ENCODE measurements around the gene MAGIX. TPM values are rescaled to one million over a fixed set of nuclear protein-coding genes. Genes with fewer than 3 reads are reported as not detected.

MAGIX gene
- total and polyA plus RNA-seq, 5 donors: 9.0 to 16.6 (median 15.9) TPM

DNA sequence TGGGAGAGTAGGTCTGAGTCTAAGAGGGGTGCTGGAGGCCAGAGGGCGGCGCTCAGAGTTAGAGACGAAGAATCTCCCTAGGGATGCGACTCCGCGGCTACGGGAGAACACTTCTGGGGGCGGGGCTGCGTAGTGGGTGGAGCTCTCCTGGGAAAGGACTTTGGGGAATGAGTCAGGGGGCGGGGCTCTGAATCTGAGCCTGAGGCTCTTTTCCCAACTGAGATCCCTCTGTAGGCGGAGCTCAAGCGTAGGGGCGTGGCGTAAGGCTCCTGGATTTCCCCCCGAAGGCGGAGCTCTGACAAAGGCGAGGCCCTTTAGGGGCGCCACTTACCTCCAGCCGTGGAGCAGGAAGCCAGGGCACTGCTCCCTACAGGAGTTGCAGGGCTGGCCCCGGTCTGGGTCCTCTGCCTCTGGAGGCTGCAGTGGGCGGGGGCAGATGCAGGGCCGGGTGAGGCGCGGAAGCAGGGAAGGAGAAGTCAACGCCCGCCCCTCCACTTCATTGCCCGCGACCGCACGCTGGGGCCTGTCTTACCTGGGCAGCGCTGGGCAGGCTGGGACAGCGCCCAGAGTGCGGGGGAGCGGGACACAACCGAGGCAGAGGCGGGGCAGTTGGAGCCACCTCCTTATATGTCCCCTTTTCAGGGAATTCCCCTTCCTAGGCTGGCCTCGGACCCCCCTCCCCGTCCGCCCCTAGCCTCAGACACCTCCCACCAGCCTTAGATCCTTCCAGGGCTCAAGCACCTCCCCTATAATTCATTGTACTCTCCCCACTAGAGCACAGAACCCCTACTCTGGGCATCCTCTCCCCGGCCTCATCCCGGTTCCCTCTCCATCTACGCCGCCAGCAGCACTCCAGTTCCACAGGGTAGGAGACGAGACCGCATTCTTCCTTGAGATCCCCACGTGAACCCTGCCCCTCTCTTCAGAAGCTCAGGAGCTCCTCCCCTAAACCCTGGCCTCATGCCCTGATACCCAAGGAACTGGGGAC is 22.0 kb downstream of the MAGIX start:
- H3K9me3 ChIP-seq (ENCODE audit: control insufficient read depth, low read length): no peaks in the 10 kb centered on the region
- intact Hi-C loops (cut with DNase I): no loop called here
- peak overlapping the region; percentile 85 for H3K27ac ChIP-seq (ENCODE audit: low read length)
- 7% methylated on average over 43 of the region's 46 CpGs for WGBS
- peaks cover 4% of the 10 kb centered on the region for H3K4me1 ChIP-seq (ENCODE audit: control insufficient read depth, insufficient read depth, low read length)
- peak; percentile 93 to 96 (median 96) for DNase-seq
- peak; percentile 85 to 88 for ATAC-seq
- no peaks in the 10 kb centered on the region for H3K27me3 ChIP-seq (ENCODE audit: control insufficient read depth, insufficient read depth)
- peak overlapping the region; percentile 46 for H3K4me3 ChIP-seq (ENCODE audit: low read length)

DNA sequence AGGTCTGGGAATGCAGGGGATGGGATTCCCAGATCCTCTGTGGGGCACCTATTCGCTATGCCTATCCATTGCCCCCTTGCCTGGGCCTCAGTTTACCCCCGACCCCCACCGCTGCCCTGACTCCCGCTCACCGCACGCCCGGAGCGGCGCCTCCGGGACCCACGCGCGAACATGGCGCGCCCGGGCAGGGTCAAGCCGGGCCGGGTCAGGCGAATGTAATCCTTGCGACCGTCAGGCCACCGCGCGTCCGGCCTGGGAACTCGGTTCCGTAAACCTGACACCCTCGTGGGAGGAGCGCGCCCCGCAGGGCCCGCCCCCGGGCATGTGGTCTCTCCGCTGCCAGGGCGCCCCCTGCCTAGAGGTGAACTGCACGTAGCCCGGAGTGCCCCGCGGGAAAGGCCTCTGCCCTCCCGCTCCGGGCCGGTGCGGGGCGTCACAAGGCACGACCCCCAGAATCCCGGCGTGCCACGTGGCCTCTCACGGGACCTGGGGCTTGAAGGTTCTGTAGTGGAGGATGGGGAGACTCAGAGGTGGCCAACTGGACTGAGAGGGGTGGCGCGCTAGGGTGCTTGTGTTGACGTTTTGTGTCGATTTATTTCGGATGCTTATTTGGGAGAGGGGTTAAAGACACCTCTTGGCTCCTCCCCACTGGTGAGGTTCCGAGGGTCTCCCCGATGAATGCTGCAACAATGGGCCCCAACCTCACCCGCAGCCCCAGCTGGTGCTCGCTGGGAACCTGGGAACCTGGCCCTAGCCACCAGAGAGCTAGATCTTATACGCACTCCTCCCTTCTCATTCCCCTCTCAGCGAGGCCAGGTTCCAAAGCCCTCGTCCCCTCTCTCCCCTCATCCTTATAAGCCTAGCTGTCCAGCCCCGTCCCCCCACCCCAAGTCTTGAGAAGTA is 23.8 kb downstream of the MAGIX start, which contains the start of gene PRICKLE3:
Gene PRICKLE3 (minus strand): TSS at position 249 of the 903 bp plus-strand sequence. CDS start 76 bp downstream, at position 173.
- peaks cover 4% of the 10 kb centered on the region for H3K4me1 ChIP-seq (ENCODE audit: control insufficient read depth, insufficient read depth, low read length)
- H3K27me3 ChIP-seq (ENCODE audit: control insufficient read depth, insufficient read depth): no peaks in the 10 kb centered on the region
- peak; percentile 85 to 95 (median 94) for DNase-seq
- peak within 1 kb of the TSS; percentile 71 for H3K4me3 ChIP-seq (ENCODE audit: low read length)
- no peaks in the 10 kb centered on the region for H3K9me3 ChIP-seq (ENCODE audit: control insufficient read depth, low read length)
- peak within 1 kb of the TSS; percentile 88 for H3K27ac ChIP-seq (ENCODE audit: low read length)
- 9% methylated on average over 62 of the region's 62 CpGs for WGBS
- intact Hi-C loops (cut with DNase I): no loop called here
- ATAC-seq: peak; percentile 53 to 56

DNA sequence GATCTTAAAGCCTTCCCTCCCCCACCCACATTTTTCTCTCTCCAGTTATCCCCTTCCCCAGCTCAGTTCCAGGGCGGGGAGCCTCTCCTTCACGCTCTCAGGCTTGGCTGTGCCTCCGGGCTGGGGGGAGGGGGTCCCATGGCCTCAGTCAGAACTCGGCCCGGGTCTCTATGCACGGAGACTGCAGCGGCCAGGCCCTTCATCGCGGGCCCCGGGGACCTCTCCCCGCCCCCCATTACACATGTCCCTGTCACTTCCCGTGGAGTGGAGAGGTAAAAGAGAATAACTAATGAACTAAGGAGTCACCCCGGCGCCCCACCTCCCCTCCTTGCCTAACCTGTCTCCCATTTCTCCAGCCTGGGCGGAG is 24.5 kb downstream of the MAGIX start:
- peak overlapping the region; percentile 88 for H3K27ac ChIP-seq (ENCODE audit: low read length)
- intact Hi-C loops (cut with DNase I): no loop called here
- peaks cover 4% of the 10 kb centered on the region for H3K4me1 ChIP-seq (ENCODE audit: control insufficient read depth, insufficient read depth, low read length)

DNA sequence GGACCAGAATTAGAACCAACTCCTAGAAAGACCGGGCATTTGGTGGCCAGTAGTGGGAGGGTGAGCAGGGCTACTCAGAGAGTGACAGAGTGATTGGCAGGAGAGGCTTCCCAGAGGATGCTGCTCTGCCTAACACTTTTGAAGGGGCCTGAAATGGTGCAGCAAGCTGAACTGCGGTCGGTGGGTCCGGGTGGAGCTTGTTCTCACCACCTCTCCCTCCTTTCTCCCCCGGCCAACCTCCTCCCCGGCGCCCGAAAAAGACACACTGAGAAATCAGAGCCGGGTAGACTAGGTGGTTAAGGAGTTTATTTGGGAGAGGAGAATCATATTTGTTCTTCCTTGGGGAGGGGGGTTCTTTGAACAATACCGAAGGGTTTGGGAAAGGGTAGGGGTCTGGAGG is 25.0 kb downstream of the MAGIX start:
- peak in 1 of 3 donors; percentile 34 for DNase-seq
- Histone ChIP-seq H3K4me1 (ENCODE audit: control insufficient read depth, insufficient read depth, low read length) (peaks cover 4% of the 10 kb centered on the region), H3K9me3 (ENCODE audit: control insufficient read depth, low read length) (no peaks in the 10 kb centered on the region), H3K27me3 (ENCODE audit: control insufficient read depth, insufficient read depth) (no peaks in the 10 kb centered on the region), H3K4me3 (ENCODE audit: low read length) (no peak overlapping the region), H3K27ac (ENCODE audit: low read length) (no peak overlapping the region)
- WGBS: 69% methylated on average over 10 of the region's 10 CpGs
- intact Hi-C loops (cut with DNase I): no loop called here
- no peak for ATAC-seq

More for the DNA sequence above, 24.5 kb downstream of the MAGIX start:
- ATAC-seq (no peak), DNase-seq (peak in 1 of 3 donors; percentile 60)
- H3K9me3 ChIP-seq (ENCODE audit: control insufficient read depth, low read length): no peaks in the 10 kb centered on the region
- WGBS: 58% methylated on average over 15 of the region's 15 CpGs
- H3K27me3 ChIP-seq (ENCODE audit: control insufficient read depth, insufficient read depth): no peaks in the 10 kb centered on the region
- H3K4me3 ChIP-seq (ENCODE audit: low read length): no peak overlapping the region

DNA sequence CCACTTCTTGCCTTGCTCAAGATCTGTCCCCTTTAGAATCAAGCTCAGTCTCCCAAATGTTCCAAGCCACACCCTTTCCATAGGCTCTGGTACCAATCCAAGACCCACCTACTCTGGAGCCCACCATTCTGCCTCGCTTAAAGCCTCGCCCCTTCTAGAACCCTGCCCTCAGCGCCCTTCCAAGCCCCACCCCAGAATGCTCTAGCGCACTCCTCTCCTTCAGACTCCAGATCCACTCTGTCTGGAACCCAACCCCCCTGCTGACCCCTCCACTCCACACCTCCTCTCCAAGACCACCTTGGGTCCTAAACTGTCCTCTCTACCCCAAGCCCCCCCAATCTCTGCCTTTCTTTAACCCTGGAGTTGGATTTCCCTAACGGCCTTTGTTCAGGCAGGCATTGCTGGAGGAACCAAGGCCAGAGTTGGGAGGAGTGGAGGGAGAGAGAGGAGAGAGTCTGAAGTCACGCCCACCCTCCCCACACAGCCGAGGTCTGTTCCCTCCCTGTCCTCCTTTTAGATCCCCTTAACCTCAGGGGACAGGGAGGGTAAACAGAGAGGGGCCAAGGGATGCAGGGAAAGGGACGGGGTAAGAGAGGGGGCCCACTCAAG is 26.0 kb downstream of the MAGIX start:
- DNase-seq: peak in 1 of 3 donors; percentile 32
- Histone ChIP-seq H3K27ac (ENCODE audit: low read length) (peak overlapping the region; percentile 28), H3K4me3 (ENCODE audit: low read length) (no peak overlapping the region)

DNA sequence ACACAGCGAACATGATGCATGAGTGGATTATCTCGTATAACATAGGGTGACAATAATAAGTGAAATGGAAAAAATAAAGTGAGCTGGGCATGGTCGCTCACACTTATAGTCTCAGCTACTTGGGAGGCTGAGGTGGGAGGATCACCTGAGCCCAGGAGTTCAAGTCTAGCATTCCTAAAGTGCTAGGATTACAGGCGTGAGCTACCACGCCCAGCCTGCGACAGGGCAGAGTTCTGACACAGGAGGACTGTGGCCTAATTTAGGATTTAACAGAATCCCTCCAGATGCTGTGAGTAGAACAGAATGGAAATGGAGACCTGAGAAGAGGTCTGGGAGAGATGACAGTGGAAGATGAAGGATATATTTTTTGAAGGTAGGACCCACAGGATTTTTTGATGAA is 27.0 kb downstream of the MAGIX start:
- DNase-seq: peak in 1 of 3 donors; percentile 6
- Histone ChIP-seq H3K9me3 (ENCODE audit: control insufficient read depth, low read length) (no peaks in the 10 kb centered on the region), H3K4me1 (ENCODE audit: control insufficient read depth, insufficient read depth, low read length) (peaks cover 4% of the 10 kb centered on the region), H3K4me3 (ENCODE audit: low read length) (no peak overlapping the region), H3K27me3 (ENCODE audit: control insufficient read depth, insufficient read depth) (no peaks in the 10 kb centered on the region), H3K27ac (ENCODE audit: low read length) (peak overlapping the region; percentile 48)
- intact Hi-C loops (cut with DNase I): loop anchor here in 2 of 4 donors (10.0 kb wide), 2 partner anchors 75 to 85 kb away; partner anchors contain the start of genes FOXP3 (in 1 of the 2) and PPP1R3F (in 1 of the 2)
- 83% methylated on average over 6 of the region's 6 CpGs for WGBS
- no peak for ATAC-seq

More for the DNA sequence above, 26.0 kb downstream of the MAGIX start:
- Histone ChIP-seq H3K4me1 (ENCODE audit: control insufficient read depth, insufficient read depth, low read length) (peaks cover 4% of the 10 kb centered on the region), H3K9me3 (ENCODE audit: control insufficient read depth, low read length) (no peaks in the 10 kb centered on the region), H3K27me3 (ENCODE audit: control insufficient read depth, insufficient read depth) (no peaks in the 10 kb centered on the region)
- ATAC-seq: no peak
- WGBS: 63% methylated on average over 8 of the region's 8 CpGs
- intact Hi-C loops (cut with DNase I): no loop called here

DNA sequence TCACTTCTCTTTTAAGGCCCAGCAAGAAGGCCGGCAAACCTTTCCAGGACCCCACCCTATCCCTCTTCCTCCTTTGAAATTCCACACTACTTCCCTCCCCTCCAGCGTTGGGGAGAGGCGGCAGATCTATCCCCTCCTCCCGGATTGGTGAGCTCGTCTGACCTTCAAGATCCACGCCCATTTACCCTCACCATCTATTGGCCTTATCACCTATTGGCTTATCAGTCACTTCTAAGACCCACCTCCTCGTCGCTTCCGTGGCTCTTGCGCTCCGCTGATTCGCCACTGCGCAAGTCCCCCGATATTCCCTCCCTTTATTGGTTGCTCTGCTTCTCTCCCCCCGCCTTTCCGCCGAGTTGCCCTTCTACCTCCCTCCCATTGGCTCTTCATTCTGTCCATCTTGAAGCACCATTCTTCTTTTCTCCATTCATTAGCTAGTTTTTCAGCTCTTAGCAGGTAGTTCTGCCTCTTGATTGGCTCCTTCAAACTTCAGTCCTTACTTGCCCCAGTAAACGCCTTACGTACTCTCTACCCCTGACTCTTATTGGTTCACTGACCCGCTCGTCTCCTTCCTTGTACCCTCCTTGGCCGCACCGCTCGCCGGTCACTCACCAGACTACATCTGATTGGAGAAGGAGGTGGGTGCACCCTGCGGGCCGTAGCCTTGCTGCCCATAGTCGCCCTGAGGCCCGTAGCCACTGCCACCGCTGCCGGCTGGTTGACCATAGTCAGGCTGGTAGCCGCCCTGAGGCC is 28.4 kb downstream of the MAGIX start:
- intact Hi-C loops (cut with DNase I): loop anchor here in 2 of 4 donors (10.0 kb wide), 2 partner anchors 74 to 84 kb away; partner anchors contain the start of genes FOXP3 (in 1 of the 2) and PPP1R3F (in 1 of the 2)

DNA sequence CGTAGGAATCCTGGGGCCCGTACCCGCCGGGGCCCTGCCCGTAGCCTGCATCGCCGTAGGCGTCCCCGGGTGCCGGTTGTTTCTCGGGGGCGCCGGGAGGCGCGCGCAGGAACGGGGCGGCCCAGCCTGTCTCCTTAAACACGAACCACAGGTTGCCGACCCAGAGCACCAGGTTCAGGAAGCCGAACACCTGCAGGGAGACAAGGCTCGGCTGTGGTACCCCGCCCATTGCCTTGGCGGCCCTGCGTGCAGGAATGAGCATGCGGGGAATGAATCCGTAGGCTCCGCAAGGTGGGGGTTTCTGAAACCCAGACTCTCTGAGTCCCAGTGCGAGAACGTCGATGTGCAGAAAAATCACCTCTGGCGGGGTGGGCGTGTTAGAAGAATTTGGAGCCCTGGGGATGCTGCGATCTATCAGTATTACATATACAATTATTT is 29.0 kb downstream of the MAGIX start:
- no peak for ATAC-seq
- 1% methylated on average over 34 of the region's 34 CpGs for WGBS
- peak overlapping the region; percentile 90 for H3K27ac ChIP-seq (ENCODE audit: low read length)
- no peaks in the 10 kb centered on the region for H3K4me1 ChIP-seq (ENCODE audit: control insufficient read depth, insufficient read depth, low read length)
- no peaks in the 10 kb centered on the region for H3K27me3 ChIP-seq (ENCODE audit: control insufficient read depth, insufficient read depth)
- no peaks in the 10 kb centered on the region for H3K9me3 ChIP-seq (ENCODE audit: control insufficient read depth, low read length)
- intact Hi-C loops (cut with DNase I): loop anchor here in 2 of 4 donors (10.0 kb wide), 2 partner anchors 73 to 83 kb away; partner anchors contain the start of genes FOXP3 (in 1 of the 2) and PPP1R3F (in 1 of the 2)
- no peak for DNase-seq
- H3K4me3 ChIP-seq (ENCODE audit: low read length): peak overlapping the region; percentile 53

More for the DNA sequence above, 28.4 kb downstream of the MAGIX start:
- DNase-seq (peak; percentile 90 to 95 (median 94)), ATAC-seq (peak; percentile 94)
- under 1% methylated on average over 32 of the region's 32 CpGs for WGBS
- Histone ChIP-seq H3K4me1 (ENCODE audit: control insufficient read depth, insufficient read depth, low read length) (no peaks in the 10 kb centered on the region), H3K27me3 (ENCODE audit: control insufficient read depth, insufficient read depth) (no peaks in the 10 kb centered on the region), H3K9me3 (ENCODE audit: control insufficient read depth, low read length) (no peaks in the 10 kb centered on the region), H3K4me3 (ENCODE audit: low read length) (peak overlapping the region; percentile 53), H3K27ac (ENCODE audit: low read length) (peak overlapping the region; percentile 93)

DNA sequence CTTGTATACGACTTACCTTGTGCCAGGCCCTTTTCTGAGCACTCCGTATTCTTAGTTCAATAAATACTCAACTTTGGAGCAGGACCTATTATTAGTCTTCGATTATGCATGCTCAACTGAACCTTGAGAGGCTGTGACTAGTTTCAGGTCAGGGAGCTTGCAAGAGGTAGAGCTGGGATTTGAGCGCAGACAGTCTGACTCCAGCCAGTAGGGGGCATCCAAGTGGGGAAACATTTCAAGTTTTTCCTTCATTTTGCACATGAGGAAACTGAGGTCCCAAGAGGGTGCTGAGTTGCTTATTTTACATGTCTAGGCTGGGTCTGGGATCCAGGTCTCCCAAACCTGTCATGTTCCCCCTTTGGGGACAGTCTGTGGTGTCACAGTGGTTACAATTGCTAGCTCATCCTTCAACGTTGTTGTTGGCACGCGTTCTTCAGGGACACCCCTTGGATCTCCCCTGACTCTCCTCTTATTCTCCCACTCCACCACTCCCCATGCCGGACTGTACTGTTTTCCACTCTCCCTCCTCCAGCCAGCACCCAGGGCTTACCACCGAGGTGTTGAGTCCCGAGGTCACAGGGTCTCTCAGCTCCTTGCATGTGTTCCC is 30.3 kb downstream of the MAGIX start:
- H3K27ac ChIP-seq (ENCODE audit: low read length): no peak overlapping the region
- ATAC-seq: no peak
- no peaks in the 10 kb centered on the region for H3K27me3 ChIP-seq (ENCODE audit: control insufficient read depth, insufficient read depth)
- 58% methylated on average over 10 of the region's 10 CpGs for WGBS
- no peaks in the 10 kb centered on the region for H3K4me1 ChIP-seq (ENCODE audit: control insufficient read depth, insufficient read depth, low read length)
- H3K4me3 ChIP-seq (ENCODE audit: low read length): no peak overlapping the region
- H3K9me3 ChIP-seq (ENCODE audit: control insufficient read depth, low read length): no peaks in the 10 kb centered on the region
- intact Hi-C loops (cut with DNase I): loop anchor here in 2 of 4 donors (10.0 kb wide), 2 partner anchors 72 to 82 kb away; partner anchors contain the start of genes FOXP3 (in 1 of the 2) and PPP1R3F (in 1 of the 2)
- DNase-seq: peak in 1 of 3 donors; percentile 27
